ENCODE measurements around the gene PRKCE. TPM values are rescaled to one million over a fixed set of nuclear protein-coding genes. Genes with fewer than 3 reads are reported as not detected.

The PRKCE gene
- total and polyA plus RNA-seq, 3 donors from 2014 or later = 27.4 to 35.8 (median 33.1) TPM

DNA sequence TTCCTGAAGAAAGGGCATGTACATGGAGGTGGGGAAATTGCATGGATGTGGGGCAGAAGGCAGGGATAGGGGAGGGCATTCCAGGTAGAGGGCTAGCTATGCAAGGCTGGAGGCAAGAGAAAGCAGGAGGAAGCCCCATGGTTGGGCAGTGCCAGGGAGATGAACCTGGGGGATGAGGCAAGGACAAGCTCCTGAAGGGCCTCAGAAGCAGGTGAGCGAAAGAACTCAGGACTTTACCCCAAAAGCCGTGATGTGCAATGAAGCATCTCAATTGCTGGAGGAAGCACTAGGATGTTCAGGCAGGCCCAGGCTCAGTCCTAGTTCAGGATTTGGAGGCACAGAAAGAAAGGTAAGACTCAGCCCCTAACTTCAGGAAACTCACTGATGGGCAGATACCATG lies 528.7 kb downstream of the PRKCE start:
- H3K9me3 ChIP-seq = no peaks in the 10 kb centered on the region
- intact Hi-C loops (cut with DNase I; ENCODE audit: low total_unique reads) = no loop called here
- no peak for TF ChIP-seq POLR2A (IDR thresholded peaks at IDR 0.05)
- TF ChIP-seq, protein P1, sequence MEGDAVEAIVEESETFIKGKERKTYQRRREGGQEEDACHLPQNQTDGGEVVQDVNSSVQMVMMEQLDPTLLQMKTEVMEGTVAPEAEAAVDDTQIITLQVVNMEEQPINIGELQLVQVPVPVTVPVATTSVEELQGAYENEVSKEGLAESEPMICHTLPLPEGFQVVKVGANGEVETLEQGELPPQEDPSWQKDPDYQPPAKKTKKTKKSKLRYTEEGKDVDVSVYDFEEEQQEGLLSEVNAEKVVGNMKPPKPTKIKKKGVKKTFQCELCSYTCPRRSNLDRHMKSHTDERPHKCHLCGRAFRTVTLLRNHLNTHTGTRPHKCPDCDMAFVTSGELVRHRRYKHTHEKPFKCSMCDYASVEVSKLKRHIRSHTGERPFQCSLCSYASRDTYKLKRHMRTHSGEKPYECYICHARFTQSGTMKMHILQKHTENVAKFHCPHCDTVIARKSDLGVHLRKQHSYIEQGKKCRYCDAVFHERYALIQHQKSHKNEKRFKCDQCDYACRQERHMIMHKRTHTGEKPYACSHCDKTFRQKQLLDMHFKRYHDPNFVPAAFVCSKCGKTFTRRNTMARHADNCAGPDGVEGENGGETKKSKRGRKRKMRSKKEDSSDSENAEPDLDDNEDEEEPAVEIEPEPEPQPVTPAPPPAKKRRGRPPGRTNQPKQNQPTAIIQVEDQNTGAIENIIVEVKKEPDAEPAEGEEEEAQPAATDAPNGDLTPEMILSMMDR (IDR thresholded peaks at IDR 0.05) = no peak

DNA sequence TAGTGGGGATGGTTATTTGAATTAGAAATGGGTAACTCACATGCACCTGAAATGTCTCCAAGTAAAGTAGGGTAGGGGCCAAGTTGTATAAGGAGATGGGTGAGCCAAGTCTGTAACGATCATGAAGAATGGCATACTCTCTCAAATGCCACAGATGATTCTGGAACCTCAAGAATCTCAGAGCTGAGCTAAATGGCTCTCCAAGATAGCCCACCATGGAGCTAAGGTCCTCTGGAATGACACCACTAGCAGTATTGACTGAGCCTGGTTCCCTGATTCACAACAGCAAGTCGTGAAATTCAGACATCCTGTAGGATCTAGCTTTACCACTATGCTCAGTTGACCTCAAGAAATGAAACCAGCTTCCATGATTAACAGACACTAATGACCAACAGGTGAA lies 529.8 kb downstream of the PRKCE start:
- intact Hi-C loops (cut with DNase I; ENCODE audit: low total_unique reads) = no loop called here
- no peak for DNase-seq
- no peak overlapping the region for H3K4me3 ChIP-seq
- no peaks in the 10 kb centered on the region for H3K4me1 ChIP-seq
- H3K27ac ChIP-seq = no peak overlapping the region
- WGBS, 2 donors = 80 to 92% methylated on average over 2 of the region's 2 CpGs
- H3K27me3 ChIP-seq = no peaks in the 10 kb centered on the region
- H3K9me3 ChIP-seq = no peaks in the 10 kb centered on the region
- TF ChIP-seq POLR2A (IDR thresholded peaks at IDR 0.05) = no peak
- TF ChIP-seq, protein P1 (IDR thresholded peaks at IDR 0.05) = no peak
- H3K36me3 ChIP-seq (ENCODE audit: low read depth, missing control alignments) = no peaks in the 10 kb centered on the region

More for the DNA sequence above, 528.7 kb downstream of the PRKCE start:
- no peaks in the 10 kb centered on the region for H3K4me1 ChIP-seq
- H3K36me3 ChIP-seq (ENCODE audit: low read depth, missing control alignments) = no peaks in the 10 kb centered on the region
- H3K4me3 ChIP-seq = no peak overlapping the region
- no peak for DNase-seq
- H3K27ac ChIP-seq = no peak overlapping the region
- WGBS, 2 donors = 90% methylated on average over 2 of the region's 2 CpGs
- H3K27me3 ChIP-seq = no peaks in the 10 kb centered on the region

DNA sequence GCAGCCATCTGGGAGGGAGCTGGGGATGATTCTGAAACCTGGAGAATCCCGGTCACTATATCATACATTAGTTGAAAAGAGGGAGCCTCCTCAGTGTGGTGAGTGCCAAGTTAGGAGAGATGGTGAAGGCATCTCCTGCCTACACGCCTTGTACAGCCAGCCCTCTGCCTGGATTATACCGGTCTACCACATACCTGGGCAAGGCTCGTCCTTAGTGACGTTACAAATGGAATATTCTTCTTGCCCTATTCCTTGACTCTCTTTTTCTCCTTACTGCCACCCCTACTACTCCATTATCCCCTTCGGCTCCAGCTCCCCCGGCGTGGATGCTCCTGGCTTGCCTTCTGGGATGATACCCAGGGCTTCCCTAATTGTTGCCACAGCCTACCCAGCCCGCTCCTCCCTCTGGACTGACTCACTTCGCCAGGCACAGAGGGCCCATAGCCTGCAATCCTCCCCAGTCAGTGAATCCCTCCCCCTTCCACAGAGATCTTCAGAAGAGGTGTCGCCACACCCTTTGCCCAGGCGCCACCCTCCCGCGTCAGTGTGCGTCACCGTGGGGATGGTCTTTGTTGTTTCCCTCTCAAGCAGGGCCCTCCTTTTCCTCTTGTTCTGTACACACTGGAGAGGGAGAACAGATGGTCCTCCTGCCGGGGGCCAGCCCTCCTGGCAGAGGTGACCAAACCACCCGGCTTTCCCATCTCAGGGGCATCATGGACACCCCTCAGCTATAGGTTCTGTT lies 530.5 kb downstream of the PRKCE start:
- no peaks in the 10 kb centered on the region for H3K9me3 ChIP-seq
- no peak overlapping the region for H3K4me3 ChIP-seq
- intact Hi-C loops (cut with DNase I; ENCODE audit: low total_unique reads) = no loop called here
- no peak overlapping the region for H3K27ac ChIP-seq
- TF ChIP-seq, protein P1 (IDR thresholded peaks at IDR 0.05) = no peak
- TF ChIP-seq POLR2A (IDR thresholded peaks at IDR 0.05) = no peak
- WGBS, 2 donors = 93 to 98% methylated on average over 14 to 18 of the region's 18 CpGs
- no peak for DNase-seq
- peaks cover 2% of the 10 kb centered on the region for H3K4me1 ChIP-seq
- no peaks in the 10 kb centered on the region for H3K36me3 ChIP-seq (ENCODE audit: low read depth, missing control alignments)
- no peaks in the 10 kb centered on the region for H3K27me3 ChIP-seq

DNA sequence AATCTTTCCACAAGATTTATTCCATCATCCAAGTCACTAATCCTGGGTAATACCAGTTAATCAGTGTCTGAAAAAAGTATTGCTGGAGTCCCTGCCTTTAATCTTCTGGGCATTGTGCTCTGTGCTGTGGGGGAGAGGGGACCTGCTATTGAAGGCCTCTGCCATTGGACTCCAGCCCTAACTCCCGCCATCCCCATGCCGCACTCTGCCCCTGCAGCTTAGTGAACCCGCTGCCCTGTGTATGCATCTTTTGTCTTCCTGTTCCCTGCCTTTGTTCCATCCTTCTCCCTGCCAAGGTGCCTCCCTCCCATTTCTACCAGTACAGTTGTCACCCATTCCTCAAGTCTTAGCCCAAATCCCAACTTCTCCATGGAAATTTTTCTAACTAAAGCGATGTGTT lies 532.0 kb downstream of the PRKCE start:
- no peak overlapping the region for H3K27ac ChIP-seq
- no peak for DNase-seq
- H3K27me3 ChIP-seq = no peaks in the 10 kb centered on the region
- no peak for TF ChIP-seq POLR2A (IDR thresholded peaks at IDR 0.05)
- TF ChIP-seq, protein P1 (IDR thresholded peaks at IDR 0.05) = no peak
- peaks cover 12% of the 10 kb centered on the region for H3K4me1 ChIP-seq
- 74 to 84% methylated on average over 4 of the region's 4 CpGs for WGBS, 2 donors
- H3K9me3 ChIP-seq = no peaks in the 10 kb centered on the region
- no peak overlapping the region for H3K4me3 ChIP-seq
- intact Hi-C loops (cut with DNase I; ENCODE audit: low total_unique reads) = no loop called here
- H3K36me3 ChIP-seq (ENCODE audit: low read depth, missing control alignments) = no peaks in the 10 kb centered on the region
